ENCODE data around the gene PLPPR1. TPM values are rescaled to one million over a fixed set of nuclear protein-coding genes. Genes with fewer than 3 reads are reported as not detected.

The PLPPR1 gene
- total and polyA plus RNA-seq, 2 donors (not counting 3 experiments of a cell fraction or from before 2014, with no cell fraction given) = 0.18 to 0.50 TPM

DNA sequence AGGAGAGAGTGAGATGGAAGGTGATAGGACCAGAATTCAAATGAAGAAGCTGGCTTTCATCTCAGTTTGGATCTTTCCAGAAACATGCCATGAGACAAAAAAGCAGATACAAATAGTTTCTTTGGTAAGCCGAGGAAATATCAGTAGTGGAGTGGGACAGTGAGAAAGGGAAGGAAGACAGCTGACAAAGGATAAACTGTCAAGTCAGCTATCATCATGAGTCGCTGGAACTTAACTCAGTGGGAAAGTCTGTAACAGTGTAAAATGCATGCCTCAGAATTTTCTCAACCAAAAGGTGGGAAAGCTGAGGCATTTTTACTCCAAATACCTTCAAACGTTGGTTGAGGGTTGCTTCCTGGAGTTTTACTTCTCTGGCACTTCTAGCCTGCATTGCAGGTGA lies 129.8 kb downstream of the PLPPR1 start:
- CTCF ChIA-PET = interaction anchor here (1.2 to 1.5 kb wide), 2 partner anchors 35 to 39 kb away, joined by 3 to 4 read pairs; no protein-coding TSS in a partner anchor
- dilution Hi-C loops (cut with MboI; ENCODE audit: extremely low pct_ligation_motif_present, low sequenced_read_pairs) = no loop called here
- no peak for FAIRE-seq

DNA sequence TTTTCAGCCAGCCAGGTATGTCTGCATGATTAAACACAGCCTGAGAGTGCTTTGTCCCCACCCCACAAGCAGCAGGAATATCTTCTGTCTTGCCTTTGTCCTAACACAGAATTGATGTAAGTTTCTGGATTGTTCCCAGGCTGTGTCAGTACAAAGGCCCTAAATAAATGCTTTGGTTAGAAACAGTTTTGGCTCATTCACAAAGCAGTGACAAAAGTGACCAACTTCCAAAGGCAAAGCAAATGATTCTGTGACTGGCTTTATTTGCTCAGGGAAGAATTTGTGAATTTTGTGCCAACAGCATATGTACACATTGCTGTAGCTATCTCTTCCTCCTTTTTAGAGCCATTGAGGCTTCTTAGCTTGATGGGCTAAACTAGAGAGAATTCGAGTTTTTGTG lies 133.7 kb downstream of the PLPPR1 start:
- Histone ChIP-seq H3K4me2 (ENCODE audit: insufficient read depth, low read length) (no peak overlapping the region), H3K79me2 (ENCODE audit: control insufficient read depth, insufficient read depth, low read length) (no peaks in the 10 kb centered on the region), H2AFZ (ENCODE audit: low read depth, low read length) (no peak overlapping the region), H3K27ac (ENCODE audit: insufficient read depth, low read depth, low read length) (no peak overlapping the region), H3K4me1 (ENCODE audit: control insufficient read depth, extremely low read depth, insufficient read depth, low read length) (no peaks in the 10 kb centered on the region), H4K20me1 (replicated peaks; ENCODE audit: control insufficient read depth, extremely low read depth, insufficient read depth, low read length) (no peaks in the 10 kb centered on the region), H3K9me1 (replicated peaks; ENCODE audit: control insufficient read depth, extremely low read depth, insufficient read depth, low read length) (no peaks in the 10 kb centered on the region), H3K9me3 (replicated peaks; ENCODE audit: control insufficient read depth, insufficient read depth, low read length) (no peaks in the 10 kb centered on the region), H3K27me3 (ENCODE audit: control insufficient read depth in 2 of 2, insufficient read depth in 2 of 2, low read length in 2 of 2) (peaks cover 0 to 1% of the 10 kb centered on the region in 2 experiments), H3K9ac (replicated peaks; ENCODE audit: extremely low read depth, insufficient read depth, low read length) (no peak overlapping the region), H3K4me3 (replicated peaks in 1 of 3; ENCODE audit: insufficient read depth in 1 of 3, low read depth in 1 of 3, low read length in 3 of 3) (no peak overlapping the region), H3K36me3 (ENCODE audit: control insufficient read depth in 2 of 2, extremely low read depth in 1 of 2, insufficient read depth in 2 of 2, low read length in 2 of 2) (no peaks in the 10 kb centered on the region)
- FAIRE-seq (no peak), DNase-seq (ENCODE audit: low read depth, low spot score) (no peak)
- POLR2A ChIA-PET = no interaction called here
- intact Hi-C loops (cut with micrococcal nuclease) (no loop called here), dilution Hi-C loops (cut with MboI; ENCODE audit: extremely low pct_ligation_motif_present, low sequenced_read_pairs) (no loop called here)
- CTCF ChIA-PET = interaction anchor here (1.0 kb wide), 1 partner anchor 43 kb away, joined by 3 read pairs; no protein-coding TSS in a partner anchor
- no TSS peak for BruUV-seq (replicated peaks)
- TF ChIP-seq GATA2 (IDR thresholded peaks at IDR 0.05; ENCODE audit: insufficient read depth, insufficient read length, low read depth, low read length) (no peak), JUN (IDR thresholded peaks at IDR 0.05; ENCODE audit: borderline replicate concordance, insufficient read depth, insufficient read length, low read depth) (no peak), EZH2 (IDR thresholded peaks at IDR 0.05; ENCODE audit: borderline replicate concordance, low read depth, low read length, severe bottlenecking) (no peak), FOS (IDR thresholded peaks at IDR 0.05; ENCODE audit: borderline replicate concordance, insufficient read depth, low read length) (no peak), MYC (IDR thresholded peaks at IDR 0.05; ENCODE audit: low read depth, low read length) (no peak), POLR2A (IDR thresholded peaks at IDR 0.05; ENCODE audit: low read depth, low read length) (no peak), POLR2AphosphoS5 (IDR thresholded peaks at IDR 0.05; ENCODE audit: insufficient read depth, low read depth, low read length) (no peak)
- TF ChIP-seq, protein P1, sequence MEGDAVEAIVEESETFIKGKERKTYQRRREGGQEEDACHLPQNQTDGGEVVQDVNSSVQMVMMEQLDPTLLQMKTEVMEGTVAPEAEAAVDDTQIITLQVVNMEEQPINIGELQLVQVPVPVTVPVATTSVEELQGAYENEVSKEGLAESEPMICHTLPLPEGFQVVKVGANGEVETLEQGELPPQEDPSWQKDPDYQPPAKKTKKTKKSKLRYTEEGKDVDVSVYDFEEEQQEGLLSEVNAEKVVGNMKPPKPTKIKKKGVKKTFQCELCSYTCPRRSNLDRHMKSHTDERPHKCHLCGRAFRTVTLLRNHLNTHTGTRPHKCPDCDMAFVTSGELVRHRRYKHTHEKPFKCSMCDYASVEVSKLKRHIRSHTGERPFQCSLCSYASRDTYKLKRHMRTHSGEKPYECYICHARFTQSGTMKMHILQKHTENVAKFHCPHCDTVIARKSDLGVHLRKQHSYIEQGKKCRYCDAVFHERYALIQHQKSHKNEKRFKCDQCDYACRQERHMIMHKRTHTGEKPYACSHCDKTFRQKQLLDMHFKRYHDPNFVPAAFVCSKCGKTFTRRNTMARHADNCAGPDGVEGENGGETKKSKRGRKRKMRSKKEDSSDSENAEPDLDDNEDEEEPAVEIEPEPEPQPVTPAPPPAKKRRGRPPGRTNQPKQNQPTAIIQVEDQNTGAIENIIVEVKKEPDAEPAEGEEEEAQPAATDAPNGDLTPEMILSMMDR (IDR thresholded peaks at IDR 0.05; ENCODE audit: extremely low read depth in 1 of 2, insufficient read depth in 1 of 2, low read depth in 1 of 2, low read length in 2 of 2) = no peak
- TF ChIP-seq, protein P2, sequence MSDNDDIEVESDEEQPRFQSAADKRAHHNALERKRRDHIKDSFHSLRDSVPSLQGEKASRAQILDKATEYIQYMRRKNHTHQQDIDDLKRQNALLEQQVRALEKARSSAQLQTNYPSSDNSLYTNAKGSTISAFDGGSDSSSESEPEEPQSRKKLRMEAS (IDR thresholded peaks at IDR 0.05; ENCODE audit: insufficient read depth, insufficient read length) = no peak

More for the DNA sequence above, 129.8 kb downstream of the PLPPR1 start:
- DNase-seq (ENCODE audit: low read depth, low spot score) = no peak
- POLR2A ChIA-PET = no interaction called here
- Histone ChIP-seq H3K9me1 (replicated peaks; ENCODE audit: control insufficient read depth, extremely low read depth, insufficient read depth, low read length) (no peaks in the 10 kb centered on the region), H3K79me2 (ENCODE audit: control insufficient read depth, insufficient read depth, low read length) (no peaks in the 10 kb centered on the region), H3K4me3 (replicated peaks in 1 of 3; ENCODE audit: insufficient read depth in 1 of 3, low read depth in 1 of 3, low read length in 3 of 3) (no peak overlapping the region), H3K4me1 (ENCODE audit: control insufficient read depth, extremely low read depth, insufficient read depth, low read length) (no peaks in the 10 kb centered on the region), H3K9ac (replicated peaks; ENCODE audit: extremely low read depth, insufficient read depth, low read length) (no peak overlapping the region), H3K4me2 (ENCODE audit: insufficient read depth, low read length) (no peak overlapping the region), H3K9me3 (replicated peaks; ENCODE audit: control insufficient read depth, insufficient read depth, low read length) (no peaks in the 10 kb centered on the region), H4K20me1 (replicated peaks; ENCODE audit: control insufficient read depth, extremely low read depth, insufficient read depth, low read length) (no peaks in the 10 kb centered on the region), H3K27ac (ENCODE audit: insufficient read depth, low read depth, low read length) (no peak overlapping the region), H3K27me3 (ENCODE audit: control insufficient read depth in 2 of 2, insufficient read depth in 2 of 2, low read length in 2 of 2) (peaks cover 0 to 1% of the 10 kb centered on the region in 2 experiments), H3K36me3 (ENCODE audit: control insufficient read depth in 2 of 2, extremely low read depth in 1 of 2, insufficient read depth in 2 of 2, low read length in 2 of 2) (no peaks in the 10 kb centered on the region), H2AFZ (ENCODE audit: low read depth, low read length) (no peak overlapping the region)
- no TSS peak for BruUV-seq (replicated peaks)
- intact Hi-C loops (cut with micrococcal nuclease) = no loop called here
- TF ChIP-seq FOS (IDR thresholded peaks at IDR 0.05; ENCODE audit: borderline replicate concordance, insufficient read depth, low read length) (no peak), JUN (IDR thresholded peaks at IDR 0.05; ENCODE audit: borderline replicate concordance, insufficient read depth, insufficient read length, low read depth) (no peak)
